Measurements from ENCODE around the gene DOCK4. TPM values are rescaled to one million over a fixed set of nuclear protein-coding genes. Genes with fewer than 3 reads are reported as not detected.

DOCK4 gene
- total RNA-seq, 1 donor from 2014 or later = 43.0 TPM

GRCh38 chr7:111762211-111762610 is 444.0 kb downstream of the DOCK4 start:
- TF ChIP-seq, protein P1, sequence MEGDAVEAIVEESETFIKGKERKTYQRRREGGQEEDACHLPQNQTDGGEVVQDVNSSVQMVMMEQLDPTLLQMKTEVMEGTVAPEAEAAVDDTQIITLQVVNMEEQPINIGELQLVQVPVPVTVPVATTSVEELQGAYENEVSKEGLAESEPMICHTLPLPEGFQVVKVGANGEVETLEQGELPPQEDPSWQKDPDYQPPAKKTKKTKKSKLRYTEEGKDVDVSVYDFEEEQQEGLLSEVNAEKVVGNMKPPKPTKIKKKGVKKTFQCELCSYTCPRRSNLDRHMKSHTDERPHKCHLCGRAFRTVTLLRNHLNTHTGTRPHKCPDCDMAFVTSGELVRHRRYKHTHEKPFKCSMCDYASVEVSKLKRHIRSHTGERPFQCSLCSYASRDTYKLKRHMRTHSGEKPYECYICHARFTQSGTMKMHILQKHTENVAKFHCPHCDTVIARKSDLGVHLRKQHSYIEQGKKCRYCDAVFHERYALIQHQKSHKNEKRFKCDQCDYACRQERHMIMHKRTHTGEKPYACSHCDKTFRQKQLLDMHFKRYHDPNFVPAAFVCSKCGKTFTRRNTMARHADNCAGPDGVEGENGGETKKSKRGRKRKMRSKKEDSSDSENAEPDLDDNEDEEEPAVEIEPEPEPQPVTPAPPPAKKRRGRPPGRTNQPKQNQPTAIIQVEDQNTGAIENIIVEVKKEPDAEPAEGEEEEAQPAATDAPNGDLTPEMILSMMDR (IDR thresholded peaks at IDR 0.05) = no peak
- Mint-ChIP-seq H3K27ac (ENCODE audit: unreplicated experiment) (no peak overlapping the region), H3K4me1 (ENCODE audit: low read depth) (peaks cover 26% of the 10 kb centered on the region), H3K4me3 (ENCODE audit: unreplicated experiment) (no peak overlapping the region), H3K27me3 (ENCODE audit: low read depth) (no peaks in the 10 kb centered on the region), H3K36me3 (ENCODE audit: low read depth) (peaks cover 18% of the 10 kb centered on the region), H3K9me3 (ENCODE audit: low read depth) (no peaks in the 10 kb centered on the region)
- DNase-seq (ENCODE audit: low spot score) = no peak

DNA sequence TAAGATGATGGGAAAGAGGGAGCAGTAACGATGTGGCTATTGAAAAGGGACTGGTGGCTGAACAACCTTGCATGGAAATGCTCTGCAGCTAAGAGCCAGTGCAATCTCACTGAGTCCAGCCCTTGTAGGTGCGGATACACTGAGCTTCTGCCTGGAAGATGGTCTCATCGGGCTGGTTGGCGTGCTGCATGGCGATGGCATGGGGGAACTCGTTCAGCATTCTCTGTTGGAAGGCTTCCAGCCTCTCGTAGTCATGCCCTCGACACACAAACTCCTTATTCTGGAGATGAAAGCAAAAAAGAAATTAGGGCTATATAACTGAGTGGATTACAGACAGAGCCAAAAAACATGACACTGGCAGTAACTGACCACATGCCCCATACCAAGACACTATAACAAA is 446.2 kb downstream of the DOCK4 start:
- no peak for DNase-seq (ENCODE audit: low spot score)
- TF ChIP-seq, protein P1 (IDR thresholded peaks at IDR 0.05) = no peak
- H3K4me1 Mint-ChIP-seq (ENCODE audit: low read depth) = peaks cover 26% of the 10 kb centered on the region
- H3K27me3 Mint-ChIP-seq (ENCODE audit: low read depth) = no peaks in the 10 kb centered on the region
- no peak overlapping the region for H3K4me3 Mint-ChIP-seq (ENCODE audit: unreplicated experiment)
- H3K27ac Mint-ChIP-seq (ENCODE audit: unreplicated experiment) = no peak overlapping the region
- peaks cover 21% of the 10 kb centered on the region for H3K36me3 Mint-ChIP-seq (ENCODE audit: low read depth)
- H3K9me3 Mint-ChIP-seq (ENCODE audit: low read depth) = no peaks in the 10 kb centered on the region

DNA sequence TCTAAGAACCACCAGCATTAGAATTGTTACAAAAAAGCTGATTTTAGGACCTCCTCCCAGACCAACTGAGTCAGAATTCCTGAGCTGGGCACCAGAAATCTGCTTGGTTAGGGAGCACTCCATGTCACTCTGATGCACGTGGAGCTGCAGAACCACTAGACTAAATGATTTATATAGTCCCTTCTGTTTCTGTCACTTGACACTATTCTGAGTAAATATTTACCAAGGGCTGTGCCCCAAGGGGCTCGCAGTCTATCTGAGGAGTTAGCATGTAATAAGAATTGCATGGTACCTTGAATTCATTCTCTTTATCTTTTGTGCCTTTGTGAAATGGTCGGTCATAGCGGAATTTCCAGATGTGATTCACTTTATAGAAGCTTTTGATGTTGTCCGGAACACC is 447.9 kb downstream of the DOCK4 start:
- peaks cover 21% of the 10 kb centered on the region for H3K4me1 Mint-ChIP-seq (ENCODE audit: low read depth)

GRCh38 chr7:111756687-111757178 is 449.5 kb downstream of the DOCK4 start:
- peaks cover 23% of the 10 kb centered on the region for H3K4me1 Mint-ChIP-seq (ENCODE audit: low read depth)
- peak overlapping the region; percentile 61 for H3K4me3 Mint-ChIP-seq (ENCODE audit: unreplicated experiment)
- H3K27me3 Mint-ChIP-seq (ENCODE audit: low read depth) = no peaks in the 10 kb centered on the region
- H3K27ac Mint-ChIP-seq (ENCODE audit: unreplicated experiment) = peak overlapping the region; percentile 92
- H3K9me3 Mint-ChIP-seq (ENCODE audit: low read depth) = no peaks in the 10 kb centered on the region
- no peak for DNase-seq (ENCODE audit: low spot score)
- peaks cover 29% of the 10 kb centered on the region for H3K36me3 Mint-ChIP-seq (ENCODE audit: low read depth)
- TF ChIP-seq, protein P1 (IDR thresholded peaks at IDR 0.05) = peak; percentile 29

More for the DNA sequence above, 447.9 kb downstream of the DOCK4 start:
- no peaks in the 10 kb centered on the region for H3K27me3 Mint-ChIP-seq (ENCODE audit: low read depth)
- no peaks in the 10 kb centered on the region for H3K9me3 Mint-ChIP-seq (ENCODE audit: low read depth)
- H3K36me3 Mint-ChIP-seq (ENCODE audit: low read depth) = peaks cover 26% of the 10 kb centered on the region
- H3K27ac Mint-ChIP-seq (ENCODE audit: unreplicated experiment) = no peak overlapping the region
- DNase-seq (ENCODE audit: low spot score) = no peak
- TF ChIP-seq, protein P1 (IDR thresholded peaks at IDR 0.05) = no peak
- H3K4me3 Mint-ChIP-seq (ENCODE audit: unreplicated experiment) = no peak overlapping the region

DNA sequence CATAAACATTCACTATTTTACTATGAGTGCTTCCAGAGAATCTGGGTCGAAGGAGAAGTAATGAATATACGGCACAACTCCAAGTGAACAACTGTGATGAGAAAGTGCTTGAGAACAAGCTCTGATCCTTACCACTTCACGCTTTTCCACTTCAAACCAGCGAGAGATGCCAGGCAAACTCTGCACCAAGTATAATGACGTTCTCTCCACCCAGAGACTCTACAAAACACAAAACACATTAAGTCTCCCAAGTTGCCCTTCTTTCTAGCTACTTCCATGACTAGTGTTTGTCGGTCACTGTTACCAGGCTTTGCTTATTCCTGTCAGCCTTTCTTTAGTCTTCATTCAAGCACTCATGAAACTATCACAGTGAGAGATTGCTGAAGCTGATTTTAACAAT is 450.8 kb downstream of the DOCK4 start:
- Mint-ChIP-seq H3K9me3 (ENCODE audit: low read depth) (no peaks in the 10 kb centered on the region), H3K4me3 (ENCODE audit: unreplicated experiment) (no peak overlapping the region), H3K4me1 (ENCODE audit: low read depth) (peaks cover 23% of the 10 kb centered on the region), H3K36me3 (ENCODE audit: low read depth) (peaks cover 28% of the 10 kb centered on the region), H3K27me3 (ENCODE audit: low read depth) (no peaks in the 10 kb centered on the region), H3K27ac (ENCODE audit: unreplicated experiment) (no peak overlapping the region)
- TF ChIP-seq, protein P1 (IDR thresholded peaks at IDR 0.05) = no peak
- no peak for DNase-seq (ENCODE audit: low spot score)
